IMR-90 (cell line): Measurements from ENCODE around the gene BEGAIN. TPM values are rescaled to one million over a fixed set of nuclear protein-coding genes. Genes with fewer than 3 reads are reported as not detected.

Experiments
- ATAC-seq: fragments of 200-7000 bp; cut with Tn5 transposase; 2 replicates; pipeline ENCODE4 v1.9.1; 2020; ENCODE audit warnings: low read depth, mild to moderate bottlenecking, moderate library complexity
- BruUV-seq: library from RNA; stranded (reverse); fragments of 400-500 nt; replicated peaks from 2 replicates; lab custom pipeline; 2021; lab: Mats Ljungman, UMichigan
- CTCF ChIA-PET: fragments of 300-600 bp; formaldehyde crosslinking; extraction: SDS; loops from one replicate; lab custom pipeline; 2021; ENCODE audit warnings: antibody characterized with exemption; lab: Yijun Ruan, JAX
- POLR2A ChIA-PET: fragments of 300-600 bp; sonication (Branson Sonifier 250); formaldehyde crosslinking; loops from one replicate; lab custom pipeline; 2022; ENCODE audit warnings: antibody characterized with exemption; ENCODE audit not compliant: unreplicated experiment; lab: Charles Lee
- DNase-seq: peaks from one replicate; pipeline ENCODE4 v3.0.0; 2013
- H2AFZ ChIP-seq: replicated peaks from 2 replicates; pipeline ENCODE3; 2013; ENCODE audit warnings: low read length, mild to moderate bottlenecking; ENCODE audit not compliant: poor library complexity
- H2AK5ac ChIP-seq: 2 replicates; pipeline ENCODE4 v1.6.1; 2013; ENCODE audit warnings: low read depth, low read length, inconsistent platforms
- H2AK9ac ChIP-seq: replicated peaks from 2 replicates; pipeline ENCODE3; 2013; ENCODE audit warnings: mild to moderate bottlenecking, low read depth, low read length, moderate library complexity; ENCODE audit not compliant: poor library complexity
- H2BK120ac ChIP-seq: 2 replicates; pipeline ENCODE4 v1.6.1; 2013; ENCODE audit warnings: low read depth, low read length, inconsistent platforms
- H2BK15ac ChIP-seq: 3 replicates; pipeline ENCODE4 v1.6.1; 2013; ENCODE audit warnings: low read depth, low read length, inconsistent platforms
- H2BK20ac ChIP-seq: 2 replicates; pipeline ENCODE4 v1.6.1; 2013; ENCODE audit warnings: low read depth, mild to moderate bottlenecking, inconsistent platforms, low read length, moderate library complexity
- H2BK5ac ChIP-seq: 2 replicates; pipeline ENCODE4 v1.6.1; 2013; ENCODE audit warnings: mild to moderate bottlenecking, low read depth, low read length, inconsistent platforms; ENCODE audit not compliant: poor library complexity, severe bottlenecking
- H3K14ac ChIP-seq: replicated peaks from 2 replicates; pipeline ENCODE4 v1.6.1; 2013; ENCODE audit warnings: low read depth, low read length, inconsistent platforms
- H3K18ac ChIP-seq: 2 replicates; pipeline ENCODE4 v1.6.1; 2013; ENCODE audit warnings: low read depth, low read length, control low read depth
- H3K23ac ChIP-seq: 2 replicates; pipeline ENCODE4 v1.6.1; 2013; ENCODE audit warnings: low read depth, low read length, inconsistent platforms
- H3K27ac ChIP-seq: 2 replicates; pipeline ENCODE4 v1.5.1; 2013; ENCODE audit warnings: mild to moderate bottlenecking, control low read depth, low read length; ENCODE audit not compliant: insufficient read depth
- H3K27me3 ChIP-seq: 2 replicates; pipeline ENCODE4 v1.6.1; 2013; ENCODE audit warnings: low read length; ENCODE audit not compliant: control insufficient read depth, insufficient read depth
- H3K36me3 ChIP-seq: 2 replicates; pipeline ENCODE4 v1.6.1; 2013; ENCODE audit warnings: low read length, mixed read lengths; ENCODE audit not compliant: control insufficient read depth, insufficient read depth
- H3K4ac ChIP-seq: 2 replicates; pipeline ENCODE4 v1.6.1; 2013; ENCODE audit warnings: low read depth, low read length, inconsistent platforms
- H3K4me1 ChIP-seq: 2 replicates; pipeline ENCODE4 v1.6.1; 2013; ENCODE audit warnings: low read length, mixed read lengths; ENCODE audit not compliant: control insufficient read depth, insufficient read depth
- H3K4me2 ChIP-seq: 2 replicates; pipeline ENCODE4 v1.6.1; 2013; ENCODE audit warnings: low read depth, mild to moderate bottlenecking, control low read depth, low read length, moderate library complexity
- H3K4me3 ChIP-seq: 2 replicates; pipeline ENCODE4 v1.5.1; 2013; ENCODE audit warnings: low read depth, mild to moderate bottlenecking, control low read depth, low read length, moderate library complexity; ENCODE audit not compliant: insufficient read depth
- H3K56ac ChIP-seq: 2 replicates; pipeline ENCODE4 v1.6.1; 2013; ENCODE audit warnings: low read length, inconsistent platforms; ENCODE audit not compliant: insufficient read depth; ENCODE audit errors: extremely low read depth
- H3K79me1 ChIP-seq, 2 experiments: 2 replicates each; pipeline ENCODE4 v1.6.1; 2013; ENCODE audit warnings: low read length in 2 of 2, inconsistent platforms in 1 of 2, low read depth in 1 of 2
- H3K9ac ChIP-seq: 2 replicates; pipeline ENCODE4 v1.6.1; 2013; ENCODE audit warnings: low read depth, low read length, control low read depth
- H3K9me1 ChIP-seq: 2 replicates; pipeline ENCODE4 v1.6.1; 2013; ENCODE audit warnings: low read length, inconsistent platforms; ENCODE audit not compliant: insufficient read depth
- H3K9me3 ChIP-seq: 2 replicates; pipeline ENCODE4 v1.6.1; 2013; ENCODE audit warnings: low read length; ENCODE audit not compliant: control insufficient read depth, insufficient read depth
- H4K20me1 ChIP-seq: 2 replicates; pipeline ENCODE4 v1.6.1; 2013; ENCODE audit warnings: low read length, inconsistent platforms; ENCODE audit not compliant: insufficient read depth
- H4K5ac ChIP-seq: 2 replicates; pipeline ENCODE4 v1.6.1; 2013; ENCODE audit warnings: mild to moderate bottlenecking, low read depth, low read length, control low read depth
- H4K8ac ChIP-seq, 2 experiments: 2 replicates each; pipeline ENCODE4 v1.6.1; 2013; ENCODE audit warnings: low read depth in 2 of 2, low read length in 2 of 2, control low read depth in 1 of 2, inconsistent platforms in 1 of 2
- H4K91ac ChIP-seq: 2 replicates; pipeline ENCODE4 v1.6.1; 2013; ENCODE audit warnings: low read depth, low read length, inconsistent platforms; ENCODE audit not compliant: insufficient read depth
- RCOR1 ChIP-seq: IDR thresholded peaks from 2 replicates; pipeline ENCODE4 v1.6.1; 2012; ENCODE audit warnings: mild to moderate bottlenecking, low read length, improper control_type of control experiment; ENCODE audit not compliant: insufficient replicate concordance
- WGBS, 2 experiments: methylation state at CpG; one replicate each; pipeline versions ENCODE4 v1.1.5 to v1.1.7; 2013; ENCODE audit warnings: missing lambda C conversion rate in 2 of 2; ENCODE audit not compliant: insufficient read length in 1 of 2; ENCODE audit errors: extremely low coverage in 2 of 2; 5-methylcytosine and 5-hydroxymethylcytosine counted together
- dilution Hi-C: fragments of 300-500 bp; cut with HindIII; formaldehyde crosslinking; loops from one replicate; pipeline ENCODE4 v1.14.3; 2018; ENCODE audit warnings: low sequenced_read_pairs; ENCODE audit not compliant: unreplicated experiment
- in situ Hi-C: fragments of 300-500 bp; cut with MboI; formaldehyde crosslinking; loops from 3 replicates; pipeline ENCODE4 v1.14.3; 2019; ENCODE audit warnings: low sequenced_read_pairs, inconsistent platforms, mixed read lengths
- intact Hi-C: fragments of 100-400 bp; cut with micrococcal nuclease; formaldehyde crosslinking; loops from 2 replicates; pipeline ENCODE4 v1.10.0; 2022
- polyA plus RNA-seq, 3 experiments: library from polyadenylated mRNA; depleted of rRNA; stranded (reverse); fragments of >200 nt; gene quantifications; 2 replicates each; pipeline ENCODE4 v1.2.3, GENCODE V29; 2012; ENCODE audit warnings: low replicate concordance in 1 of 3
- total RNA-seq: library from RNA; depleted of rRNA; stranded (reverse); fragments of >200 nt; gene quantifications from 2 replicates; pipeline ENCODE4 v1.2.3, GENCODE V29; 2012

The BEGAIN gene
- total and polyA plus RNA-seq, 2 of the 4 experiments (the other 2 are of a cell fraction) = 0.18 to 0.99 TPM

- peaks cover 4% of the 10 kb centered on the region; the same call in 1 of the 2 replicates for H3K9me1 ChIP-seq
- H4K8ac ChIP-seq = no peak overlapping the region
- intact Hi-C loops (loop anchor here (10.0 kb wide), 1 partner anchor 712 kb away; no protein-coding TSS in a partner anchor), in situ Hi-C loops (no loop called here), dilution Hi-C loops (no loop called here)
- peaks cover 11% of the 10 kb centered on the region for H3K36me3 ChIP-seq
- H3K9ac ChIP-seq = no peak overlapping the region
- H2BK5ac ChIP-seq = no peak overlapping the region
- no TSS peak for BruUV-seq
- H2BK20ac ChIP-seq = no peak overlapping the region
- no peak overlapping the region for H3K14ac ChIP-seq
- no peak overlapping the region for H4K5ac ChIP-seq
- no peak overlapping the region for H3K56ac ChIP-seq
- H3K4me2 ChIP-seq = no peak overlapping the region
- no peak for DNase-seq
- H2AK9ac ChIP-seq = no peak overlapping the region
- H4K20me1 ChIP-seq = no peaks in the 10 kb centered on the region
- ATAC-seq = no peak
- no peak overlapping the region for H4K91ac ChIP-seq
- H3K4me3 ChIP-seq = no peak overlapping the region
- no peak overlapping the region for H3K23ac ChIP-seq
- no peaks in the 10 kb centered on the region for H3K4me1 ChIP-seq
- H3K27ac ChIP-seq = no peak overlapping the region
- no peak overlapping the region for H2AFZ ChIP-seq
- no peaks in the 10 kb centered on the region for H3K9me3 ChIP-seq
- no peaks in the 10 kb centered on the region for H3K27me3 ChIP-seq
- no peak for TF ChIP-seq RCOR1
- CTCF ChIA-PET = no interaction called here
- 41% methylated on average over 2 of the region's 13 CpGs; no CpG with 5 or more reads in 1 of the 2 experiments for WGBS, 2 experiments
- H2BK15ac ChIP-seq = no peak overlapping the region
- H3K4ac ChIP-seq = no peak overlapping the region
- H2AK5ac ChIP-seq = no peak overlapping the region
- H3K18ac ChIP-seq = no peak overlapping the region
- POLR2A ChIA-PET = no interaction called here
- no peak overlapping the region for H2BK120ac ChIP-seq
- no peaks in the 10 kb centered on the region for H3K79me1 ChIP-seq
Observed at GRCh38 chr14:100523131-100523842, 63.9 kb downstream of the BEGAIN start.
